Dermis blood vessel endothelial cell (primary cell): ENCODE measurements around the gene ZC2HC1B. TPM values are rescaled to one million over a fixed set of nuclear protein-coding genes. Genes with fewer than 3 reads are reported as not detected.

Experiments
- DNase-seq: peaks from one replicate; pipeline ENCODE4 v3.0.0; 2010
- total RNA-seq: library from RNA; depleted of rRNA; stranded (reverse); fragments of >200 nt; gene quantifications from 2 replicates; pipeline ENCODE4 v1.2.3, GENCODE V29; 2014

The ZC2HC1B gene
- total RNA-seq, 1 donor from 2014 or later: not detected

GRCh38 chr6:143936347-143936746 is 72.1 kb downstream of the ZC2HC1B start:
- no peak for DNase-seq

- no peak for DNase-seq
Observed at GRCh38 chr6:143936778-143937667, 72.7 kb downstream of the ZC2HC1B start.

GRCh38 chr6:143937668-143937970 is 73.3 kb downstream of the ZC2HC1B start:
- no peak for DNase-seq

- peak; percentile 58 for DNase-seq
Observed at GRCh38 chr6:143939364-143939763, 75.1 kb downstream of the ZC2HC1B start.

GRCh38 chr6:143940011-143940597 is 75.8 kb downstream of the ZC2HC1B start:
- DNase-seq: peak; percentile 53

- peak; percentile 33 for DNase-seq
Observed at GRCh38 chr6:143941852-143942627, 77.8 kb downstream of the ZC2HC1B start.

GRCh38 chr6:143948208-143948607 is 83.9 kb downstream of the ZC2HC1B start:
- DNase-seq: no peak

GRCh38 chr6:143949535-143949934 is 85.3 kb downstream of the ZC2HC1B start:
- DNase-seq: no peak

- no peak for DNase-seq
Observed at GRCh38 chr6:143949962-143950361, 85.7 kb downstream of the ZC2HC1B start.

GRCh38 chr6:143950875-143951274 is 86.6 kb downstream of the ZC2HC1B start:
- no peak for DNase-seq

- DNase-seq: no peak
Observed at GRCh38 chr6:143952060-143952778, 87.9 kb downstream of the ZC2HC1B start.

- DNase-seq: no peak
Observed at GRCh38 chr6:143952947-143953701, 88.8 kb downstream of the ZC2HC1B start.

- no peak for DNase-seq
Observed at GRCh38 chr6:143953922-143954321, 89.6 kb downstream of the ZC2HC1B start.

- no peak for DNase-seq
Observed at GRCh38 chr6:143955971-143956370, 91.7 kb downstream of the ZC2HC1B start.

GRCh38 chr6:143957679-143958274 is 93.5 kb downstream of the ZC2HC1B start:
- DNase-seq: no peak

GRCh38 chr6:143958839-143959399 is 94.6 kb downstream of the ZC2HC1B start:
- no peak for DNase-seq

- no peak for DNase-seq
Observed at GRCh38 chr6:143959927-143960326, 95.7 kb downstream of the ZC2HC1B start.

GRCh38 chr6:143961066-143961465 is 96.8 kb downstream of the ZC2HC1B start:
- no peak for DNase-seq

- DNase-seq: peak; percentile 55
Observed at GRCh38 chr6:143961886-143962878, 97.9 kb downstream of the ZC2HC1B start.
